ENCODE data around the gene PBX4. TPM values are rescaled to one million over a fixed set of nuclear protein-coding genes. Genes with fewer than 3 reads are reported as not detected.
A peak's percentile ranks its signal among the peaks of the same experiment; 100 is the strongest.

Gene PBX4
- total and polyA plus RNA-seq, 2 experiments from 2014 or later = 0.32 to 0.63 TPM

DNA sequence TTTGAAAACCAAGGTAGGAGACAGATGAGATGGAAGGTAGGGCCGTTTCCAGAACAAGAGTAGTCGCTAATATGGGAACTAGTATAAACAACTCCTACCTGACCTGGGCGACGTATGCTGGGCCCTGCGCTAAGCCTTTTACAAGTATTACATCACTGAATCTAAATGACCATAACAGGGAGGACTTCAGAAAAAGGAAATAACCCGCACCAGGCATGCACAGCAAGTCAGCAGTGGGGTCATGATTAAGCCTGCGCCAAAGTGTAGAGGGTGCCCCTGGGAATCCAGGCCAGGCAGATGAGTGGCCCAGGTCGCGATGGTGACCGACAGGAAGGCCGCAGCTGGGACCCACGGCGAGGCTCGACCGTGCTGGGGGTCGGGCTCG is 44.4 kb upstream of the PBX4 start:
- peak overlapping the region; percentile 88 for H3K4me3 ChIP-seq
- no peaks in the 10 kb centered on the region for H4K20me1 ChIP-seq (ENCODE audit: insufficient read depth)
- H3K36me3 ChIP-seq (ENCODE audit: low read depth) = no peaks in the 10 kb centered on the region
- H3K9me2 ChIP-seq (ENCODE audit: insufficient read depth) = no peaks in the 10 kb centered on the region
- peak overlapping the region; percentile 81 for H3K27ac ChIP-seq
- H3K4me1 ChIP-seq (ENCODE audit: insufficient read depth) = peaks cover 16% of the 10 kb centered on the region; the same call in 1 of the 2 replicates
- H3K9me3 ChIP-seq (ENCODE audit: low read depth) = no peaks in the 10 kb centered on the region
- in situ Hi-C loops (cut with MboI) = no loop called here
- H3F3A ChIP-seq (ENCODE audit: insufficient read depth) = no peaks in the 10 kb centered on the region
- TF ChIP-seq EZH2 (IDR thresholded peaks at IDR 0.05; ENCODE audit: insufficient read depth, poor library complexity, severe bottlenecking) (no peak), EZH2phosphoT487 (IDR thresholded peaks at IDR 0.05; ENCODE audit: insufficient read depth, low read depth) (no peak)
- H2AFZ ChIP-seq = peak overlapping the region; percentile 75
- DNase-seq = peak; percentile 66
- H3K27me3 ChIP-seq (replicated peaks; ENCODE audit: insufficient read depth) = no peaks in the 10 kb centered on the region
- WGBS, 2 experiments (ENCODE audit: low coverage in 1 of 2, low lambda C conversion rate in 2 of 2, missing lambda C conversion rate in 2 of 2) = 2 to 6% methylated on average over 17 of the region's 17 CpGs
- H3K79me2 ChIP-seq (ENCODE audit: insufficient read depth) = peaks cover 40% of the 10 kb centered on the region
- H3K4me2 ChIP-seq (ENCODE audit: unreplicated experiment) = peak overlapping the region; percentile 95
- peak overlapping the region; percentile 90 for H3K9ac ChIP-seq

DNA sequence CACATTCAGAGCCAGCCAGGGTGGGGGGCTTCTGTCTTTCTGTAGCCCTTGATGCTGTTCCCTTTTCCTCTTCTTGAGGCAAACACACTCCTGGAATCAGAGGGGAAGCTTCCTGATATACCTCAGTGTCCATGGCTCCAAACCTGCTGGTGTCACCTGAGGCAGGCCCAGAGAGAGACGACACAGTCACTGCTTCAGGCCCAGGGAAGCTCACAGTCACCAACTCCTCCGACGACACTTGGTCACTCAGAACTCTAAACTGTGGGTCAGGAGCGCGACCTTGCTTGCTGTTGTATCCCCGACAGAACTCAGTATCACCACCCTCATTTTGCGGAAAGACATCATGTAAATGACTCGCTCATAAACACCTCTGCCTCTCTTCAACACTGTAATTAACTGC is 43.9 kb upstream of the PBX4 start:
- Histone ChIP-seq H3K36me3 (ENCODE audit: low read depth) (no peaks in the 10 kb centered on the region), H4K20me1 (ENCODE audit: insufficient read depth) (no peaks in the 10 kb centered on the region), H3K9ac (peak overlapping the region; percentile 90), H3F3A (ENCODE audit: insufficient read depth) (no peaks in the 10 kb centered on the region), H3K9me3 (ENCODE audit: low read depth) (no peaks in the 10 kb centered on the region), H3K79me2 (ENCODE audit: insufficient read depth) (peaks cover 40% of the 10 kb centered on the region), H3K4me2 (ENCODE audit: unreplicated experiment) (peak overlapping the region; percentile 95), H3K9me2 (ENCODE audit: insufficient read depth) (no peaks in the 10 kb centered on the region), H3K27me3 (replicated peaks; ENCODE audit: insufficient read depth) (no peaks in the 10 kb centered on the region), H2AFZ (no peak overlapping the region), H3K4me3 (peak overlapping the region; percentile 88), H3K4me1 (ENCODE audit: insufficient read depth) (peaks cover 16% of the 10 kb centered on the region; the same call in 1 of the 2 replicates), H3K27ac (no peak overlapping the region)
- 82 to 85% methylated on average over 8 of the region's 8 CpGs for WGBS, 2 experiments (ENCODE audit: low coverage in 1 of 2, low lambda C conversion rate in 2 of 2, missing lambda C conversion rate in 2 of 2)
- no peak for TF ChIP-seq EZH2 (IDR thresholded peaks at IDR 0.05; ENCODE audit: insufficient read depth, poor library complexity, severe bottlenecking)
- no peak for TF ChIP-seq EZH2phosphoT487 (IDR thresholded peaks at IDR 0.05; ENCODE audit: insufficient read depth, low read depth)
- in situ Hi-C loops (cut with MboI) = no loop called here
- no peak for DNase-seq

DNA sequence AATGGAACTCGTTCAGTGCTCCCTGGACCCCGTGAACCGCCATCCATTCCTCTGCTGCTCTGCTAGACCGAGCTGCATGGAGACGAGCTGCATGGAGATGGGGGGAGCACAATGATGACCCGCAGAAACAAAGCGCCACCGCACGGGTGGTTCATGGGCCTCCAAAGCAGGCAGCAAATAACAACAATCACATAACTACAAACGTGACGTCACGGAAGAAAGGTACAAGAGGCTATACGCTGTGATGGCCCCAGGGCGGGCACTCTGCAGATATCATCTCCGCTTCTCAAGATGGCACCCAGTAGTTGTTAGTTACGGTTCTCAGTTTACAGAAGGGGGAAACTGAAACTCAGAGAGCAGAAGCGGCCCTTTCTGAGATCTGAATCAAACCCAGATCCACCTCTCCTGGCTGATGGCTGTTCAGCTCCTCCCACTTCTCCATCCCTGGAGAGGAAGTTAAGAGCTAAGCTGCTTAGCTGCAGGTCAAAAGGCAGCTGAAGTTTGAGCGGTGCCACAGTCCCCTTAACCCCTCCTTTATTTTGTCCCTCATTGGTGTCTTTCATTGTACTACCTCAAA is 43.3 kb upstream of the PBX4 start:
- in situ Hi-C loops (cut with MboI) = no loop called here
- Histone ChIP-seq H3K9ac (0 out of 2 replicates have a peak overlapping the region, but pooled peaks have one; percentile 90), H4K20me1 (ENCODE audit: insufficient read depth) (no peaks in the 10 kb centered on the region), H3K9me2 (ENCODE audit: insufficient read depth) (no peaks in the 10 kb centered on the region), H3K79me2 (ENCODE audit: insufficient read depth) (peaks cover 40% of the 10 kb centered on the region), H3K36me3 (ENCODE audit: low read depth) (no peaks in the 10 kb centered on the region), H3K4me3 (peak overlapping the region; percentile 88), H3K9me3 (ENCODE audit: low read depth) (no peaks in the 10 kb centered on the region), H3K27ac (no peak overlapping the region), H2AFZ (no peak overlapping the region), H3F3A (ENCODE audit: insufficient read depth) (no peaks in the 10 kb centered on the region), H3K4me2 (ENCODE audit: unreplicated experiment) (peak overlapping the region; percentile 95), H3K27me3 (replicated peaks; ENCODE audit: insufficient read depth) (no peaks in the 10 kb centered on the region), H3K4me1 (ENCODE audit: insufficient read depth) (peaks cover 16% of the 10 kb centered on the region; the same call in 1 of the 2 replicates)
- DNase-seq = peak; percentile 12
- 72 to 73% methylated on average over 18 of the region's 18 CpGs for WGBS, 2 experiments (ENCODE audit: low coverage in 1 of 2, low lambda C conversion rate in 2 of 2, missing lambda C conversion rate in 2 of 2)
- TF ChIP-seq EZH2phosphoT487 (IDR thresholded peaks at IDR 0.05; ENCODE audit: insufficient read depth, low read depth) = no peak
- no peak for TF ChIP-seq EZH2 (IDR thresholded peaks at IDR 0.05; ENCODE audit: insufficient read depth, poor library complexity, severe bottlenecking)

DNA sequence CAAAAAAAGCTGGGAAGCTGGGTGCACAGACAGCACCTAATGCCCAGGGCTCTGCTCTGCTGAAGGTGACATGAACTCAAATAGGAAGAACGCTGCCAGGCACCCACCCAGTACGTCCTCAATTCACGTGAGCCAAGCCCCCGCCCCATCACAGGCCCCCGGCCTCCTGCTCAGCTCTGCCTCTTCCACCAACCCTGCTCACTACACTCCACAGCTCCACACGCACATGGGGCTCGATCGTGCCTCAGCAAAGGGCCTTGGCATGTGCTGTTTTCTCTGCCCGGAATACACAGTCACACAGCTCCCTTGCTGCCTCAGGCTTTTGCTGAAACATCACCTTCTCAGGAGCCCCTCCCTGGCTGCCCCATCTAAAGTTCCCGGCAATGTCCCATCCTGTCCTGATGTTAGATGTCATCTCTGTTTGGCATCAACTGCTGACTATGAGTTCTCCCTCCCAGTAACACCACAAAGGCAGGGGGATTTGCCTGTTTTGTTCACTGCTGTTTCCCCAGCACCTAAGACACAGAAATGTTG is 42.7 kb upstream of the PBX4 start:
- H3K4me3 ChIP-seq = peak overlapping the region; percentile 88; the same call in 1 of the 2 replicates
- H3K79me2 ChIP-seq (ENCODE audit: insufficient read depth) = peaks cover 40% of the 10 kb centered on the region
- TF ChIP-seq EZH2phosphoT487 (IDR thresholded peaks at IDR 0.05; ENCODE audit: insufficient read depth, low read depth) (no peak), EZH2 (IDR thresholded peaks at IDR 0.05; ENCODE audit: insufficient read depth, poor library complexity, severe bottlenecking) (no peak)
- H3K4me1 ChIP-seq (ENCODE audit: insufficient read depth) = peaks cover 16% of the 10 kb centered on the region; the same call in 1 of the 2 replicates
- 0 out of 2 replicates have a peak overlapping the region, but pooled peaks have one; percentile 4 for H3K9ac ChIP-seq
- H4K20me1 ChIP-seq (ENCODE audit: insufficient read depth) = no peaks in the 10 kb centered on the region
- in situ Hi-C loops (cut with MboI) = no loop called here
- H2AFZ ChIP-seq = no peak overlapping the region
- no peak overlapping the region for H3K27ac ChIP-seq
- H3K36me3 ChIP-seq (ENCODE audit: low read depth) = no peaks in the 10 kb centered on the region
- H3K27me3 ChIP-seq (replicated peaks; ENCODE audit: insufficient read depth) = no peaks in the 10 kb centered on the region
- no peaks in the 10 kb centered on the region for H3K9me2 ChIP-seq (ENCODE audit: insufficient read depth)
- WGBS, 2 experiments (ENCODE audit: low coverage in 1 of 2, low lambda C conversion rate in 2 of 2, missing lambda C conversion rate in 2 of 2) = 70 to 77% methylated on average over 10 of the region's 10 CpGs
- no peaks in the 10 kb centered on the region for H3F3A ChIP-seq (ENCODE audit: insufficient read depth)
- no peaks in the 10 kb centered on the region for H3K9me3 ChIP-seq (ENCODE audit: low read depth)
- no peak for DNase-seq
- H3K4me2 ChIP-seq (ENCODE audit: unreplicated experiment) = no peak overlapping the region
